H1 (cell line): Measurements from ENCODE around the gene ZC3H18. TPM values are rescaled to one million over a fixed set of nuclear protein-coding genes. Genes with fewer than 3 reads are reported as not detected.

Experiments used
- CTCF ChIA-PET: fragments of 300-600 bp; sonication (Branson Sonifier 250); formaldehyde crosslinking; loops from one replicate; lab custom pipeline; 2021; ENCODE audit not compliant: partially characterized antibody; lab: Charles Lee
- POLR2A ChIA-PET: fragments of 300-600 bp; sonication (Branson Sonifier 250); formaldehyde crosslinking; loops from one replicate; lab custom pipeline; 2021; ENCODE audit warnings: inconsistent platforms; ENCODE audit not compliant: partially characterized antibody; lab: Charles Lee
- DNase-seq, 2 experiments: peaks; one replicate each; pipeline versions ENCODE4 v3.0.0 to v3.0.0-alpha.2; 2010 to 2022; ENCODE audit warnings: low spot score in 2 of 2, low read depth in 1 of 2, mixed read lengths in 1 of 2
- FAIRE-seq: peaks from 2 replicates; lab custom pipeline; 2011; peaks lifted over from hg19 to GRCh38; lab: Jason Lieb, UNC
- H2AFZ ChIP-seq: 2 replicates; pipeline ENCODE4 v1.8.1; 2012; ENCODE audit warnings: low read length, inconsistent platforms
- H2AK5ac ChIP-seq: 2 replicates; pipeline ENCODE4 v1.6.1; 2013; ENCODE audit warnings: low read depth, low read length
- H2BK120ac ChIP-seq: replicated peaks from 2 replicates; pipeline ENCODE3; 2013; ENCODE audit warnings: low read depth, low read length, inconsistent platforms
- H2BK12ac ChIP-seq: 2 replicates; pipeline ENCODE4 v1.6.1; 2013; ENCODE audit warnings: low read depth, low read length
- H2BK15ac ChIP-seq: 2 replicates; pipeline ENCODE4 v1.6.1; 2013; ENCODE audit warnings: low read length
- H2BK20ac ChIP-seq: 2 replicates; pipeline ENCODE4 v1.6.1; 2013; ENCODE audit warnings: low read length
- H2BK5ac ChIP-seq: 2 replicates; pipeline ENCODE4 v1.6.1; 2013; ENCODE audit warnings: low read depth, low read length
- H3K14ac ChIP-seq: 2 replicates; pipeline ENCODE4 v1.6.1; 2013; ENCODE audit warnings: inconsistent platforms; ENCODE audit not compliant: insufficient read length
- H3K18ac ChIP-seq: 2 replicates; pipeline ENCODE4 v1.6.1; 2013; ENCODE audit warnings: low read length; ENCODE audit errors: extremely low read depth
- H3K23ac ChIP-seq: 2 replicates; pipeline ENCODE4 v1.6.1; 2013; ENCODE audit warnings: inconsistent platforms; ENCODE audit not compliant: insufficient read length
- H3K23me2 ChIP-seq: 2 replicates; pipeline ENCODE4 v1.6.1; 2013; ENCODE audit warnings: low read depth, low read length
- H3K27ac ChIP-seq: 2 replicates; pipeline ENCODE4 v1.6.1; 2011; ENCODE audit warnings: low read depth, low read length, inconsistent platforms
- H3K27me3 ChIP-seq, 4 experiments: replicated peaks in 1 of 4; 1 replicate in 1 of 4; 2 replicates in 3 of 4; pipeline versions ENCODE4 v1.6.1 to v1.8.1; 2011 to 2013; ENCODE audit warnings: low read length in 3 of 4, mild to moderate bottlenecking in 3 of 4, inconsistent platforms in 2 of 4, mixed read lengths in 2 of 4, moderate library complexity in 1 of 4; ENCODE audit not compliant: control insufficient read depth in 3 of 4, insufficient read depth in 3 of 4; ENCODE audit errors: extremely low read depth in 1 of 4
- H3K36me3 ChIP-seq, 4 experiments: 2 replicates each; pipeline versions ENCODE4 v1.6.1 to v1.8.1; 2011 to 2013; ENCODE audit warnings: mild to moderate bottlenecking in 4 of 4, low read length in 3 of 4, moderate library complexity in 2 of 4, control low read depth in 1 of 4, inconsistent platforms in 1 of 4; ENCODE audit not compliant: insufficient read depth in 4 of 4, control insufficient read depth in 2 of 4
- H3K4ac ChIP-seq: replicated peaks from 2 replicates; pipeline ENCODE3; 2013; ENCODE audit warnings: low read length, low read depth, mixed read lengths, inconsistent platforms; ENCODE audit not compliant: insufficient read length
- H3K4me1 ChIP-seq, 4 experiments: replicated peaks in 1 of 4; 1 replicate in 1 of 4; 2 replicates in 3 of 4; pipeline versions ENCODE4 v1.6.1 to v1.8.1; 2011 to 2013; ENCODE audit warnings: low read length in 3 of 4, inconsistent platforms in 2 of 4, mixed read lengths in 1 of 4; ENCODE audit not compliant: insufficient read depth in 4 of 4, control insufficient read depth in 3 of 4
- H3K4me2 ChIP-seq, 2 experiments: 2 replicates each; pipeline versions ENCODE4 v1.6.1 to v1.8.1; 2011 to 2013; ENCODE audit warnings: low read depth in 2 of 2, low read length in 2 of 2, control low read depth in 1 of 2, inconsistent platforms in 1 of 2, mild to moderate bottlenecking in 1 of 2; ENCODE audit not compliant: insufficient read depth in 1 of 2
- H3K4me3 ChIP-seq, 4 experiments: fragments of 200-600, 300-600 bp in 1 of 4; sonication (generic), shearing (Covaris generic), sonication (Bioruptor Twin) in 1 of 4; 2 replicates each; pipeline versions ENCODE4 v1.5.1 to v1.8.1; 2011 to 2016; ENCODE audit warnings: low read length in 4 of 4, low read depth in 3 of 4, control low read depth in 2 of 4, inconsistent platforms in 2 of 4, mild to moderate bottlenecking in 2 of 4, mixed read lengths in 1 of 4, moderate library complexity in 1 of 4; ENCODE audit not compliant: insufficient read depth in 2 of 4; ENCODE audit errors: extremely low read depth in 1 of 4
- H3K56ac ChIP-seq: replicated peaks from 2 replicates; pipeline ENCODE3; 2013; ENCODE audit warnings: low read depth, mild to moderate bottlenecking, mixed read lengths, low read length, inconsistent platforms; ENCODE audit not compliant: insufficient read length
- H3K79me1 ChIP-seq: 2 replicates; pipeline ENCODE4 v1.6.1; 2013; ENCODE audit warnings: low read depth, low read length, control low read depth
- H3K79me2 ChIP-seq, 2 experiments: 2 replicates each; pipeline versions ENCODE4 v1.6.1 to v1.8.1; 2012 to 2013; ENCODE audit warnings: low read length in 2 of 2, mild to moderate bottlenecking in 2 of 2, inconsistent platforms in 1 of 2; ENCODE audit not compliant: insufficient read depth in 2 of 2, control insufficient read depth in 1 of 2
- H3K9ac ChIP-seq, 4 experiments: replicated peaks in 1 of 4; 1 replicate in 1 of 4; 2 replicates in 3 of 4; pipeline versions ENCODE4 v1.6.1 to v1.8.1; 2011 to 2013; ENCODE audit warnings: low read depth in 3 of 4, low read length in 3 of 4, control low read depth in 2 of 4, mild to moderate bottlenecking in 2 of 4, moderate library complexity in 2 of 4, inconsistent platforms in 1 of 4; ENCODE audit errors: extremely low read depth in 1 of 4
- H3K9me3 ChIP-seq, 2 experiments: 2 replicates each; pipeline versions ENCODE4 v1.6.1 to v1.8.1; 2012 to 2013; ENCODE audit warnings: mild to moderate bottlenecking in 2 of 2, moderate library complexity in 2 of 2, control low read depth in 1 of 2, inconsistent platforms in 1 of 2, low read depth in 1 of 2, low read length in 1 of 2, mixed read lengths in 1 of 2; ENCODE audit not compliant: insufficient read depth in 2 of 2
- H4K20me1 ChIP-seq, 2 experiments: replicated peaks in 1 of 2; 2 replicates each; pipeline versions ENCODE3 to v1.8.1; 2011 to 2013; ENCODE audit warnings: inconsistent platforms in 2 of 2, low read length in 2 of 2, mild to moderate bottlenecking in 1 of 2; ENCODE audit not compliant: insufficient read depth in 2 of 2, control insufficient read depth in 1 of 2
- H4K5ac ChIP-seq: 2 replicates; pipeline ENCODE4 v1.6.1; 2013; ENCODE audit warnings: low read length, low read depth, mixed read lengths, inconsistent platforms; ENCODE audit not compliant: insufficient read length
- H4K8ac ChIP-seq: 2 replicates; pipeline ENCODE4 v1.8.0; 2013; ENCODE audit warnings: mild to moderate bottlenecking, moderate library complexity, low read length, inconsistent platforms; ENCODE audit not compliant: insufficient read depth; ENCODE audit errors: extremely low read depth
- H4K91ac ChIP-seq: replicated peaks from 2 replicates; pipeline ENCODE3; 2013; ENCODE audit warnings: low read length, mixed read lengths, inconsistent platforms; ENCODE audit not compliant: insufficient read length
- CHD1 ChIP-seq: IDR thresholded peaks from 2 replicates; pipeline ENCODE4 v1.6.1; 2012; ENCODE audit warnings: low read depth, low read length, improper control_type of control experiment
- FOSL1 ChIP-seq: IDR thresholded peaks from 2 replicates; pipeline ENCODE4 v1.6.1; 2011; ENCODE audit warnings: mild to moderate bottlenecking, low read depth, low read length, moderate library complexity; ENCODE audit not compliant: insufficient read depth
- KDM5A ChIP-seq: fragments of 200-600 bp; IDR thresholded peaks from 2 replicates; pipeline ENCODE4 v1.7.1; 2012; ENCODE audit warnings: mild to moderate bottlenecking, low read length, inconsistent platforms, mixed read lengths
- POLR2AphosphoS5 ChIP-seq: IDR thresholded peaks from 2 replicates; pipeline ENCODE4 v1.6.1; 2011; ENCODE audit warnings: low read depth, low read length
- WGBS, 2 experiments: shearing (Covaris generic) in 1 of 2; methylation state at CpG; one replicate each; pipeline versions ENCODE4 v1.1.6 to v1.1.7; 2013 to 2015; ENCODE audit warnings: low lambda C conversion rate in 2 of 2, mixed read lengths in 2 of 2, inconsistent platforms in 1 of 2, low coverage in 1 of 2, missing lambda C conversion rate in 1 of 2; ENCODE audit not compliant: insufficient replicate concordance in 2 of 2, insufficient coverage in 1 of 2, insufficient read length in 1 of 2; ENCODE audit errors: extremely low coverage in 1 of 2, missing lambda C conversion rate in 1 of 2; 5-methylcytosine and 5-hydroxymethylcytosine counted together
- polyA plus RNA-seq, 7 experiments: library from polyadenylated mRNA; depleted of rRNA in 3 of 7; stranded (reverse) in 5 of 7; unstranded in 2 of 7; fragments of >200 nt in 5 of 7; fragments of 200-250 nt in 2 of 7; gene quantifications; 1 replicate in 5 of 7; 2 replicates in 1 of 7; 4 replicates in 1 of 7; pipeline versions ENCODE4 v1.2.1 to v1.2.3, GENCODE V29; 2011 to 2013; ENCODE audit warnings: missing spikeins in 2 of 7, mixed read lengths in 2 of 7
- total RNA-seq: library from RNA; stranded (reverse); fragmentation: NEBNext Ultra II Directional; extraction: Animal tissue kit (Norgen Biotek cat#: 25700); gene quantifications from 2 replicates; pipeline ENCODE4 v1.2.1, GENCODE V29; 2021

ZC3H18 gene
- total and polyA plus RNA-seq, 2 of the 8 experiments (the other 6 are each of a cell fraction or from before 2014, with no cell fraction given), result 12.1 to 73.2 TPM

DNA sequence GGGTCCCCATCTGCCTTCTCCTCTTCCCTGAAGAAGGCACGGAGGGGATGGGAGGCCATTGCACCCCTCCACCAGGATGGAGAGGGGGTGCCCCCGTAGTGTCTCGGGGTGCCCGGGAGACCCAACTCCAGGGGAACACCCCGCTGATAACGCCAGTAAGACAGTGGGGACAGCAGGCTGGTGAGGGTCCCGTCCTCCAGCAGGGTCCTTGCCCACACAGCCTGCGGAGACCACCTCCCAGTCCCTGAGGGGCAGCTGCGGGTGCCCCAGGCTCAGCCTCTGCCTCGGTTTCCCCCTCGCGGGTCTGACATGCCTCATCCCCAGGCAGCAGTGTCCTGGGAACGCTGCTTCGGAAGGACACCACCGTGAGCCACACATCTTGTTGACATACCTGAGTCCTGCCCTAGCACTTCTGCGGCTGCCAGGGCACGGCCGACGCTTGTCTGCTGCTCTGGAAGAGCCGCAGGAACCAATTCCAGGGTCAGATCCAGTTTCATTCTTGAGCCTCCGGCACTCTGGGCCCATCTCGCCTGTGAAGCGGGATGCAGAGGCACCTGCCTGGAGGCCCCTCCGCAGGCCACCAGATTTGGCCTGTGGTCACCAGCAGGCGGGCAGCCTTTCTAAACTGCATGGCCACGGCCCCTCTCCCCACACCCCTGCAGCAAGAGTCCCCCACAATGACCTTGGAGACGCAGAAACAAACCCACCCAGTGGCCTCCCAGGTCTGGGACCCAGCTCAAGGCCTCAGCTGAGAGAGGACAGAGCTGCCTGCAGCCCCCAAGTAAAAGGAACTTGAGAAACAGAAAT is 39.9 kb upstream of the ZC3H18 start:
- Histone ChIP-seq H3K56ac (no peak overlapping the region), H3K27ac (no peak overlapping the region), H4K5ac (no peak overlapping the region), H3K4me1 (peaks cover 0 to 23% (median 12%) of the 10 kb centered on the region in 4 experiments; a peak in 6 of 7 replicates), H3K18ac (no peak overlapping the region), H2BK120ac (no peak overlapping the region), H3K36me3 (no peaks in the 10 kb centered on the region; a peak in 1 of 8 replicates), H3K9me3 (no peaks in the 10 kb centered on the region), H3K79me1 (0 out of 2 replicates have a peak, but pooled peaks cover 4% of the 10 kb centered on the region), H2BK20ac (no peak overlapping the region), H2BK5ac (no peak overlapping the region), H2AK5ac (no peak overlapping the region), H3K23me2 (peaks cover 10% of the 10 kb centered on the region; the same call in 1 of the 2 replicates), H3K4me3 (no peak overlapping the region), H3K23ac (no peak overlapping the region), H3K14ac (no peak overlapping the region), H4K8ac (no peak overlapping the region), H3K9ac (no peak overlapping the region), H3K27me3 (no peaks in the 10 kb centered on the region), H4K20me1 (peaks cover 0 to 18% of the 10 kb centered on the region in 2 experiments), H3K79me2 (no peaks in the 10 kb centered on the region), H4K91ac (no peak overlapping the region), H2BK15ac (no peak overlapping the region), H3K4ac (no peak overlapping the region), H2AFZ (no peak overlapping the region), H2BK12ac (no peak overlapping the region), H3K4me2 (no peak overlapping the region)
- ChIA-PET POLR2A (no interaction called here), CTCF (interaction anchor here (0.8 to 1.7 kb wide), 7 partner anchors 20 to 93 kb away, joined by 3 to 6 read pairs (median 3); no protein-coding TSS in a partner anchor)
- 87% methylated on average over 24 of the region's 27 CpGs; no CpG with 5 or more reads in 1 of the 2 experiments for WGBS, 2 experiments
- TF ChIP-seq FOSL1 (no peak), POLR2AphosphoS5 (no peak), CHD1 (no peak), KDM5A (no peak)
- no peak for FAIRE-seq
- DNase-seq, result no peak
